Gastrocnemius medialis (tissue), 4 donors: ENCODE data around the gene KRT8. TPM values are rescaled to one million over a fixed set of nuclear protein-coding genes. Genes with fewer than 3 reads are reported as not detected.

Source experiments
- ATAC-seq, 2 donors: fragments of 150-250 bp; one replicate each; pipeline ENCODE4 v1.9.1; 2016
- DNase-seq, 2 donors: peaks; one replicate each; pipeline ENCODE4 v3.0.0-alpha.2; 2019
- H3K27ac ChIP-seq, 4 donors: fragments of 200-600 bp; sonication (generic); 1 replicate in 1 of 4; 2 replicates in 3 of 4; pipeline ENCODE4 v1.5.1; 2016 to 2018; ENCODE audit warnings: mild to moderate bottlenecking in 2 of 4, moderate library complexity in 1 of 4
- H3K27me3 ChIP-seq, 3 donors: fragments of 200-600 bp; sonication (generic) in 2 of 3; 1 replicate in 1 of 3; 2 replicates in 2 of 3; pipeline versions ENCODE4 v1.5.1 to v1.6.0; 2016 to 2019; ENCODE audit warnings: mild to moderate bottlenecking in 1 of 3, moderate library complexity in 1 of 3
- H3K36me3 ChIP-seq, 2 donors: fragments of 200-600 bp; sonication (generic) in 1 of 2; one replicate each; pipeline ENCODE4 v1.5.1; 2017 to 2018
- H3K4me1 ChIP-seq, 2 donors: fragments of 200-600 bp; sonication (generic) in 1 of 2; one replicate each; pipeline ENCODE4 v1.5.1; 2016 to 2017; ENCODE audit warnings: mild to moderate bottlenecking in 2 of 2
- H3K4me3 ChIP-seq, 4 donors: fragments of 200-600 bp; sonication (generic) in 3 of 4; 1 replicate in 1 of 4; 2 replicates in 3 of 4; pipeline ENCODE4 v1.5.1; 2016 to 2019; ENCODE audit warnings: mild to moderate bottlenecking in 2 of 4
- H3K9me3 ChIP-seq, 3 donors: fragments of 200-600 bp; sonication (generic) in 2 of 3; 1 replicate in 1 of 3; 2 replicates in 2 of 3; pipeline ENCODE4 v1.5.1; 2016 to 2019
- CTCF ChIP-seq, 5 experiments: fragments of 450-650 bp in 3 of 5; fragments of 200-600 bp in 2 of 5; sonication (generic) in 2 of 5; IDR thresholded peaks in 4 of 5; conservative IDR thresholded peaks in 1 of 5; 1 replicate in 4 of 5; 2 replicates in 1 of 5; pipeline ENCODE4 v1.5.1; 2016 to 2019; ENCODE audit warnings: antibody characterized with exemption in 5 of 5, mild to moderate bottlenecking in 3 of 5, moderate library complexity in 3 of 5
- POLR2A ChIP-seq, 2 donors: fragments of 450-650 bp; IDR thresholded peaks; one replicate each; pipeline ENCODE4 v1.6.1; 2017; ENCODE audit warnings: antibody characterized with exemption in 2 of 2, mild to moderate bottlenecking in 2 of 2, moderate library complexity in 2 of 2
- in situ Hi-C, 4 donors: fragments of 200-750 bp; cut with MboI; loops; one replicate each; pipeline versions ENCODE4 v1.15.0 to v1.8.0; 2017; ENCODE audit warnings: low sequenced_read_pairs in 4 of 4
- intact Hi-C: fragments of 100-400 bp; cut with DNase I; formaldehyde crosslinking; loops from one replicate; pipeline ENCODE4 v1.15.1; 2023; ENCODE audit warnings: low total_unique reads
- total RNA-seq, 4 donors: library from RNA; depleted of rRNA; stranded (reverse); fragments of >200 nt; gene quantifications; one replicate each; pipeline versions ENCODE4 v1.1.0 to v1.2.3, GENCODE V29; 2016

KRT8 gene
- total RNA-seq, 4 donors from 2014 or later: 1.4 to 7.0 (median 3.1) TPM; not detected in 1

DNA sequence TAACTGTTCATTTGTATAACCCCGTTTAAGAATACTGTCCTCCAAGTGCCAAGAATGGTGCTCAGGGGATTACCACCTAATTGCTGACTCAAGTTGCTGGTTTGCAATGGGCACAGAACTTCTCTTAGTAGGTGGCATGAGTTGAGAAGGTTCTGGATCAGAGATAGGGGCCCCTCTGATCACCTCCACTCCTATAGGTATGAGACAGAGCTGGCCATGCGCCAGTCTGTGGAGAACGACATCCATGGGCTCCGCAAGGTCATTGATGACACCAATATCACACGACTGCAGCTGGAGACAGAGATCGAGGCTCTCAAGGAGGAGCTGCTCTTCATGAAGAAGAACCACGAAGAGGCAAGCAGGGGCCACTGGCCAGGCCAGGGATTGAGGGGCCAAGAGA lies 45.7 kb upstream of the KRT8 start:
- Histone ChIP-seq H3K4me3 (no peak overlapping the region), H3K27me3 (peaks cover 14 to 18% (median 15%) of the 10 kb centered on the region in 3 donors), H3K36me3 (no peaks in the 10 kb centered on the region), H3K27ac (no peak overlapping the region), H3K4me1 (no peaks in the 10 kb centered on the region), H3K9me3 (no peaks in the 10 kb centered on the region)
- TF ChIP-seq POLR2A (IDR thresholded peaks at IDR 0.05) (no peak), CTCF (IDR thresholded peaks at IDR 0.05 in 4 of 5, conservative IDR thresholded peaks at IDR 0.05 in 1 of 5) (no peak)
- no peak for ATAC-seq
- intact Hi-C loops (no loop called here), in situ Hi-C loops (no loop called here)
- no peak for DNase-seq

DNA sequence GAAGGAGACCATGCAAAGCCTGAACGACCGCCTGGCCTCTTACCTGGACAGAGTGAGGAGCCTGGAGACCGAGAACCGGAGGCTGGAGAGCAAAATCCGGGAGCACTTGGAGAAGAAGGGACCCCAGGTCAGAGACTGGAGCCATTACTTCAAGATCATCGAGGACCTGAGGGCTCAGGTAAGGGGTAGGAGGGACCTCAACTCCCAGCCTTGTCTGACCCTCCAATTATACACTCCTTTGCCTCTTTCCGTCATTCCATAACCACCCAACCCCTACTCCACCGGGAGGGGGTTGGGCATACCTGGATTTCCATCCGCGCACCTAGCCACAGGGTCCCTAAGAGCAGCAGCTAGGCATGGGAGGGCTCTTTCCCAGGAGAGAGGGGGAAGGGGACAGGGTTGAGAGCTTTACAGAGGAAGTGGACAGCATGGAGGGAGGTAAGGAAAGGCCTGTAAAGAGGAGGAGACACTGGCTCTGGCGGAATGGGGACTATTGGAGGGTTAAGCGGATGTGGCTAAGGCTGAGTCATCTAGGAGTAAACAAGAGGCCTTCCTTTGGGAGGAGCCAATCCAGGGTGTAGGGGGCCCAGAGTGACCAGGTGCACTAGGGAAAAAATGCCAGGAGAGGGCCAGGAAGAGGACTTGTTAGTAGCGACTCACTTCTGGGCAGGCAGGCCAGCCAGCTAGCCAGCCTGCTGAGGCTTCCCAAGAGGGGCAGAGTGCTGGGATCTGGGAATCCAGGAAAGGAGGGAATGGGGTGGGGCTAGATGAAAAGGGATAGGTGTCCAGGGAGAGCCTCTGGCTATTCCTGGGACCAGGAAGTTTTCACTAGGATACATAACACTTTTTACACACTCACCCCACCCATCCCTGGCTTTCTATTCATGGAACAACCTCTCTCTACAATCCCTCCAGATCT lies 44.8 kb upstream of the KRT8 start:
- H3K27ac ChIP-seq: no peak overlapping the region
- peak overlapping the region; percentile 40 to 52 (median 47) for H3K4me3 ChIP-seq
- no peaks in the 10 kb centered on the region for H3K9me3 ChIP-seq
- no peaks in the 10 kb centered on the region for H3K4me1 ChIP-seq
- intact Hi-C loops (no loop called here), in situ Hi-C loops (no loop called here)
- no peaks in the 10 kb centered on the region for H3K36me3 ChIP-seq
- peaks cover 14 to 18% (median 15%) of the 10 kb centered on the region in 3 donors for H3K27me3 ChIP-seq
- TF ChIP-seq CTCF (IDR thresholded peaks at IDR 0.05 in 4 of 5, conservative IDR thresholded peaks at IDR 0.05 in 1 of 5): no peak
- DNase-seq: no peak
- no peak for ATAC-seq

GRCh38 chr12:52947738-52948423 lies 43.0 kb upstream of the KRT8 start:
- intact Hi-C loops: no loop called here
- in situ Hi-C loops: no loop called here
- peaks cover 14 to 18% (median 15%) of the 10 kb centered on the region in 3 donors for H3K27me3 ChIP-seq
- DNase-seq (no peak), ATAC-seq (no peak)
- H3K4me1 ChIP-seq: no peaks in the 10 kb centered on the region
- H3K36me3 ChIP-seq: no peaks in the 10 kb centered on the region
- no peak overlapping the region for H3K27ac ChIP-seq
- no peak overlapping the region for H3K4me3 ChIP-seq
- no peaks in the 10 kb centered on the region for H3K9me3 ChIP-seq
- TF ChIP-seq CTCF (IDR thresholded peaks at IDR 0.05 in 4 of 5, conservative IDR thresholded peaks at IDR 0.05 in 1 of 5): no peak
- no peak for TF ChIP-seq POLR2A (IDR thresholded peaks at IDR 0.05)

GRCh38 chr12:52946797-52947547 lies 42.1 kb upstream of the KRT8 start:
- intact Hi-C loops (no loop called here), in situ Hi-C loops (no loop called here)
- Histone ChIP-seq H3K4me3 (no peak overlapping the region), H3K27ac (no peak overlapping the region), H3K27me3 (peaks cover 14 to 18% (median 15%) of the 10 kb centered on the region in 3 donors), H3K4me1 (no peaks in the 10 kb centered on the region), H3K36me3 (no peaks in the 10 kb centered on the region), H3K9me3 (no peaks in the 10 kb centered on the region)
- no peak for TF ChIP-seq POLR2A (IDR thresholded peaks at IDR 0.05)
- DNase-seq (no peak), ATAC-seq (no peak)
